Measurements from ENCODE around the gene FAM186B.

GRCh38 chr12:49599961-49600360 is 5.5 kb downstream of the FAM186B start:
- TF ChIP-seq CTCF (conservative IDR thresholded peaks at IDR 0.05; ENCODE audit: low read depth, low read length) (no peak), EZH2 (IDR thresholded peaks at IDR 0.05; ENCODE audit: borderline replicate concordance, low read depth, low read length, poor library complexity, severe bottlenecking) (no peak)
